ENCODE data around the gene ASTN2. TPM values are rescaled to one million over a fixed set of nuclear protein-coding genes. Genes with fewer than 3 reads are reported as not detected.

Gene ASTN2
- polyA plus RNA-seq, 1 donor from 2014 or later: 6.8 TPM

DNA sequence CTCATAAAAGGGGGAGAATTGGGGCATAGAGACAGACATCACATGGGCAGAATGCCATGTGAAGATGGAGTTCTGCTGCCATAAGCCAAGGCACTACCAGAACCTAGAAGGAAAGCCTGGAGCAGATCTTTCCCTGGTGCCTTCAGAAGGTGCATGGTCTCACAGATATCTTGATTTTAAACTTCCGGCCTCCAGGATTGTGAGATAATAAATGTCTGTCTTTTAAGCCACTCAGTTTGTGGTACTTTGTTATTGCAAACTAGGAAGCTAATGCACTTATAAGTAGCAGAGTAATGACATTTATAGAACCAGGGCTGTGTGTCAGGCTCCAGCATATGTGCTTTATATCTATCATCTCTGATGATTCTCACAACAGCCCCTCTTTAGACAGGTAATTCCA, 130.4 kb downstream of the ASTN2 start:
- no peak overlapping the region for H3K27ac ChIP-seq (ENCODE audit: low read length)
- no peak overlapping the region for H3K9ac ChIP-seq (ENCODE audit: low read length)
- no peak overlapping the region for H3K4me3 ChIP-seq (ENCODE audit: low read length)
- H3K9me3 ChIP-seq (ENCODE audit: low read length): no peaks in the 10 kb centered on the region
- H3F3A ChIP-seq (ENCODE audit: insufficient read depth, low read length, poor library complexity, severe bottlenecking): no peaks in the 10 kb centered on the region
- TF ChIP-seq POLR2AphosphoS5 (IDR thresholded peaks at IDR 0.05) (no peak), EZH2 (IDR thresholded peaks at IDR 0.05; ENCODE audit: borderline replicate concordance, insufficient read depth, low read length, poor library complexity, severe bottlenecking) (no peak), RAD21 (conservative IDR thresholded peaks at IDR 0.05) (no peak), MXI1 (conservative IDR thresholded peaks at IDR 0.05; ENCODE audit: poor library complexity, severe bottlenecking) (no peak), TAF1 (IDR thresholded peaks at IDR 0.05; ENCODE audit: low read depth) (no peak), EP300 (conservative IDR thresholded peaks at IDR 0.05; ENCODE audit: poor library complexity, severe bottlenecking) (no peak), SMC3 (conservative IDR thresholded peaks at IDR 0.05; ENCODE audit: poor library complexity) (no peak)
- TF ChIP-seq, protein P1, sequence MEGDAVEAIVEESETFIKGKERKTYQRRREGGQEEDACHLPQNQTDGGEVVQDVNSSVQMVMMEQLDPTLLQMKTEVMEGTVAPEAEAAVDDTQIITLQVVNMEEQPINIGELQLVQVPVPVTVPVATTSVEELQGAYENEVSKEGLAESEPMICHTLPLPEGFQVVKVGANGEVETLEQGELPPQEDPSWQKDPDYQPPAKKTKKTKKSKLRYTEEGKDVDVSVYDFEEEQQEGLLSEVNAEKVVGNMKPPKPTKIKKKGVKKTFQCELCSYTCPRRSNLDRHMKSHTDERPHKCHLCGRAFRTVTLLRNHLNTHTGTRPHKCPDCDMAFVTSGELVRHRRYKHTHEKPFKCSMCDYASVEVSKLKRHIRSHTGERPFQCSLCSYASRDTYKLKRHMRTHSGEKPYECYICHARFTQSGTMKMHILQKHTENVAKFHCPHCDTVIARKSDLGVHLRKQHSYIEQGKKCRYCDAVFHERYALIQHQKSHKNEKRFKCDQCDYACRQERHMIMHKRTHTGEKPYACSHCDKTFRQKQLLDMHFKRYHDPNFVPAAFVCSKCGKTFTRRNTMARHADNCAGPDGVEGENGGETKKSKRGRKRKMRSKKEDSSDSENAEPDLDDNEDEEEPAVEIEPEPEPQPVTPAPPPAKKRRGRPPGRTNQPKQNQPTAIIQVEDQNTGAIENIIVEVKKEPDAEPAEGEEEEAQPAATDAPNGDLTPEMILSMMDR (IDR thresholded peaks at IDR 0.05; ENCODE audit: poor library complexity, severe bottlenecking): no peak
- TF ChIP-seq, protein P2, sequence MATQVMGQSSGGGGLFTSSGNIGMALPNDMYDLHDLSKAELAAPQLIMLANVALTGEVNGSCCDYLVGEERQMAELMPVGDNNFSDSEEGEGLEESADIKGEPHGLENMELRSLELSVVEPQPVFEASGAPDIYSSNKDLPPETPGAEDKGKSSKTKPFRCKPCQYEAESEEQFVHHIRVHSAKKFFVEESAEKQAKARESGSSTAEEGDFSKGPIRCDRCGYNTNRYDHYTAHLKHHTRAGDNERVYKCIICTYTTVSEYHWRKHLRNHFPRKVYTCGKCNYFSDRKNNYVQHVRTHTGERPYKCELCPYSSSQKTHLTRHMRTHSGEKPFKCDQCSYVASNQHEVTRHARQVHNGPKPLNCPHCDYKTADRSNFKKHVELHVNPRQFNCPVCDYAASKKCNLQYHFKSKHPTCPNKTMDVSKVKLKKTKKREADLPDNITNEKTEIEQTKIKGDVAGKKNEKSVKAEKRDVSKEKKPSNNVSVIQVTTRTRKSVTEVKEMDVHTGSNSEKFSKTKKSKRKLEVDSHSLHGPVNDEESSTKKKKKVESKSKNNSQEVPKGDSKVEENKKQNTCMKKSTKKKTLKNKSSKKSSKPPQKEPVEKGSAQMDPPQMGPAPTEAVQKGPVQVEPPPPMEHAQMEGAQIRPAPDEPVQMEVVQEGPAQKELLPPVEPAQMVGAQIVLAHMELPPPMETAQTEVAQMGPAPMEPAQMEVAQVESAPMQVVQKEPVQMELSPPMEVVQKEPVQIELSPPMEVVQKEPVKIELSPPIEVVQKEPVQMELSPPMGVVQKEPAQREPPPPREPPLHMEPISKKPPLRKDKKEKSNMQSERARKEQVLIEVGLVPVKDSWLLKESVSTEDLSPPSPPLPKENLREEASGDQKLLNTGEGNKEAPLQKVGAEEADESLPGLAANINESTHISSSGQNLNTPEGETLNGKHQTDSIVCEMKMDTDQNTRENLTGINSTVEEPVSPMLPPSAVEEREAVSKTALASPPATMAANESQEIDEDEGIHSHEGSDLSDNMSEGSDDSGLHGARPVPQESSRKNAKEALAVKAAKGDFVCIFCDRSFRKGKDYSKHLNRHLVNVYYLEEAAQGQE (IDR thresholded peaks at IDR 0.05; ENCODE audit: borderline replicate concordance): no peak
- no peak overlapping the region for H2AFZ ChIP-seq (ENCODE audit: low read depth, low read length)
- no peaks in the 10 kb centered on the region for H3K79me2 ChIP-seq (replicated peaks; ENCODE audit: insufficient read depth, low read length)
- no peaks in the 10 kb centered on the region for H3K27me3 ChIP-seq (ENCODE audit: insufficient read depth, low read depth, low read length)
- no peaks in the 10 kb centered on the region for H4K20me1 ChIP-seq (ENCODE audit: insufficient read depth)
- H3K4me2 ChIP-seq (ENCODE audit: low read length): no peak overlapping the region
- H3K36me3 ChIP-seq (ENCODE audit: insufficient read depth, low read length): no peaks in the 10 kb centered on the region
- H3K9me2 ChIP-seq (ENCODE audit: insufficient read depth, low read length): no peaks in the 10 kb centered on the region

DNA sequence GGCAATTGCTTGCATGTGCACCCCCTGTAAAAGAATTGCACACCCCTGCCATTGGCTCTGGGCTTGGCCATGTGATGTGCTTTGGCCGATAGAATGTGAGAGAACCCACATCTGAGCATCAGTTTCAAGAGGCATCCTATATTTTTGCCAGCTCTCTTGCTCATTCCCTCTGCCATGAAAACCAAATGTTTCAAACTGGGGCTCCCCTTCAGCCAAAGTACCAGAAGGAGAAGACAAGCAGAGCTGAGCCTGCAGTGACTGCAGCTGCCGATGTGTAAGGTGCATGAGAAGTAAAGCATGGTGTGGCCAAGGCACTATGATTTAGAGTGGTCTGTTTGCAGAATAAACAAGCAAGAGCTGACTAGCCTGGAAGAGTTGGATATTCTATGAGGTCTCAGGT, 132.3 kb downstream of the ASTN2 start:
- TF ChIP-seq, protein P2 (IDR thresholded peaks at IDR 0.05; ENCODE audit: borderline replicate concordance): no peak
- no peak for TF ChIP-seq SMC3 (conservative IDR thresholded peaks at IDR 0.05; ENCODE audit: poor library complexity)
- no peak for TF ChIP-seq POLR2AphosphoS5 (IDR thresholded peaks at IDR 0.05)
- TF ChIP-seq MXI1 (conservative IDR thresholded peaks at IDR 0.05; ENCODE audit: poor library complexity, severe bottlenecking): no peak
- TF ChIP-seq, protein P1 (IDR thresholded peaks at IDR 0.05; ENCODE audit: poor library complexity, severe bottlenecking): no peak
- no peak for TF ChIP-seq RAD21 (conservative IDR thresholded peaks at IDR 0.05)
- TF ChIP-seq EZH2 (IDR thresholded peaks at IDR 0.05; ENCODE audit: borderline replicate concordance, insufficient read depth, low read length, poor library complexity, severe bottlenecking): no peak
- TF ChIP-seq EP300 (conservative IDR thresholded peaks at IDR 0.05; ENCODE audit: poor library complexity, severe bottlenecking): no peak
- TF ChIP-seq TAF1 (IDR thresholded peaks at IDR 0.05; ENCODE audit: low read depth): no peak
- no peaks in the 10 kb centered on the region for H3K9me2 ChIP-seq (ENCODE audit: insufficient read depth, low read length)

More for the DNA sequence above, 132.3 kb downstream of the ASTN2 start:
- Histone ChIP-seq H4K20me1 (ENCODE audit: insufficient read depth) (no peaks in the 10 kb centered on the region), H3K27me3 (ENCODE audit: insufficient read depth, low read depth, low read length) (no peaks in the 10 kb centered on the region), H3K4me3 (ENCODE audit: low read length) (no peak overlapping the region), H3K27ac (ENCODE audit: low read length) (no peak overlapping the region), H3K36me3 (ENCODE audit: insufficient read depth, low read length) (no peaks in the 10 kb centered on the region), H2AFZ (ENCODE audit: low read depth, low read length) (no peak overlapping the region), H3K79me2 (replicated peaks; ENCODE audit: insufficient read depth, low read length) (no peaks in the 10 kb centered on the region), H3K9me3 (ENCODE audit: low read length) (no peaks in the 10 kb centered on the region), H3K9ac (ENCODE audit: low read length) (no peak overlapping the region), H3F3A (ENCODE audit: insufficient read depth, low read length, poor library complexity, severe bottlenecking) (no peaks in the 10 kb centered on the region), H3K4me2 (ENCODE audit: low read length) (no peak overlapping the region)
